GM10266 (cell line): Measurements from ENCODE around the gene NDUFA13.

Experiments used
- DNase-seq: peaks from one replicate; pipeline ENCODE4 v3.0.0; 2012; ENCODE audit errors: extremely low spot score
- CTCF ChIP-seq: IDR thresholded peaks from 2 replicates; pipeline ENCODE4 v1.5.1; 2012; ENCODE audit warnings: mild to moderate bottlenecking, low read depth; ENCODE audit not compliant: control insufficient read depth, insufficient read depth; ENCODE audit errors: missing control alignments

The NDUFA13 gene

DNA sequence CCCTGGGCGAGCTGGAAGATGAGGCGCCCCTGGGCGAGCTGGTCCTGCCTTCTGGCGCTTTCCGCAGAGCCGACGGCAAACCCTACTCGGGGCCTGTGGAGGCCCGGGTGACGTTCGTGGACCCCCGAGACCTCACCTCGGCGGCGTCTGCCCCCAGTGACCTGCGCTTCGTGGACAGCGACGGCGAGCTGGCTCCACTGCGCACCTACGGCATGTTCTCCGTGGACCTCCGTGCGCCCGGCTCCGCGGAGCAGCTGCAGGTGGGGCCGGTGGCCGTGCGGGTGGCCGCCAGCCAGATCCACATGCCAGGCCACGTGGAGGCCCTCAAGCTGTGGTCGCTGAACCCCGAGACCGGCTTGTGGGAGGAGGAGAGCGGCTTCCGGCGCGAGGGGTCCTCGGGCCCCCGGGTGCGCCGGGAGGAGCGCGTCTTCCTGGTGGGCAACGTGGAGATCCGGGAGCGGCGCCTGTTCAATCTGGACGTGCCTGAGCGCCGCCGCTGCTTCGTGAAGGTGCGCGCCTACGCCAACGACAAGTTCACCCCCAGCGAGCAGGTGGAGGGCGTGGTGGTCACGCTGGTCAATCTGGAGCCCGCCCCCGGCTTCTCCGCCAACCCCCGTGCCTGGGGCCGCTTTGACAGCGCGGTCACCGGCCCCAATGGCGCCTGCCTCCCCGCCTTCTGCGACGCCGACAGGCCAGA lies 28.4 kb downstream of the NDUFA13 start:
- no peak for DNase-seq
- no peak for TF ChIP-seq CTCF

GRCh38 chr19:19544954-19545591 lies 29.0 kb downstream of the NDUFA13 start:
- DNase-seq = no peak
- no peak for TF ChIP-seq CTCF

GRCh38 chr19:19545707-19546106 lies 29.7 kb downstream of the NDUFA13 start:
- no peak for TF ChIP-seq CTCF
- no peak for DNase-seq

GRCh38 chr19:19546751-19547162 lies 30.7 kb downstream of the NDUFA13 start:
- no peak for DNase-seq
- TF ChIP-seq CTCF = no peak

- TF ChIP-seq CTCF = no peak
Measured at GRCh38 chr19:19547674-19548336, 31.8 kb downstream of the NDUFA13 start.

GRCh38 chr19:19548915-19549759 lies 33.1 kb downstream of the NDUFA13 start:
- DNase-seq = no peak
- TF ChIP-seq CTCF = no peak

More at GRCh38 chr19:19547674-19548336, 31.8 kb downstream of the NDUFA13 start:
- DNase-seq = no peak
